Heart left ventricle (tissue), 16 donors: ENCODE results near the gene BTBD17. TPM values are rescaled to one million over a fixed set of nuclear protein-coding genes. Genes with fewer than 3 reads are reported as not detected.

ENCODE experiments used
- ATAC-seq, 4 donors: fragments of 200-7000 bp; cut with Tn5 transposase; one replicate each; pipeline ENCODE4 v1.9.1; 2020 to 2022; ENCODE audit warnings: moderate library complexity in 4 of 4, mild to moderate bottlenecking in 3 of 4, moderate number of reproducible peaks in 1 of 4
- DNase-seq, 5 donors: peaks; one replicate each; pipeline ENCODE4 v3.0.0-alpha.2; 2020
- H3K27ac ChIP-seq, 12 donors: fragments of 200-600 bp; sonication (generic) in 4 of 12; one replicate each; pipeline versions ENCODE4 v1.5.0 to v1.8.0; 2016 to 2022; ENCODE audit warnings: mild to moderate bottlenecking in 2 of 12
- H3K27me3 ChIP-seq, 9 donors: fragments of 200-600 bp; sonication (generic) in 2 of 9; one replicate each; pipeline versions ENCODE4 v1.5.1 to v1.8.0; 2016 to 2022; ENCODE audit warnings: mild to moderate bottlenecking in 3 of 9
- H3K36me3 ChIP-seq, 9 donors: fragments of 200-600 bp; sonication (generic) in 2 of 9; one replicate each; pipeline versions ENCODE4 v1.5.0 to v1.8.0; 2018 to 2022; ENCODE audit warnings: mild to moderate bottlenecking in 2 of 9
- H3K4me1 ChIP-seq, 12 donors: fragments of 200-600 bp; sonication (generic) in 4 of 12; one replicate each; pipeline versions ENCODE4 v1.5.0 to v1.8.0; 2016 to 2022; ENCODE audit warnings: mild to moderate bottlenecking in 3 of 12
- H3K4me3 ChIP-seq, 12 donors: fragments of 200-600 bp; sonication (generic) in 4 of 12; one replicate each; pipeline versions ENCODE4 v1.5.0 to v1.8.0; 2017 to 2022; ENCODE audit warnings: mild to moderate bottlenecking in 9 of 12, moderate library complexity in 4 of 12
- H3K9me3 ChIP-seq, 12 donors: fragments of 200-600 bp; sonication (generic) in 4 of 12; one replicate each; pipeline versions ENCODE4 v1.5.0 to v1.8.0; 2016 to 2022; ENCODE audit warnings: mild to moderate bottlenecking in 1 of 12
- CTCF ChIP-seq, 12 donors: fragments of 200-600 bp; sonication (generic) in 4 of 12; IDR thresholded peaks; one replicate each; pipeline versions ENCODE4 v1.5.0 to v1.8.0; 2018 to 2022; ENCODE audit warnings: antibody characterized with exemption in 12 of 12, mild to moderate bottlenecking in 5 of 12
- POLR2A ChIP-seq, 2 donors: fragments of 450-650 bp; IDR thresholded peaks; one replicate each; pipeline ENCODE4 v1.6.1; 2017; ENCODE audit warnings: antibody characterized with exemption in 2 of 2, mild to moderate bottlenecking in 2 of 2, moderate library complexity in 2 of 2
- WGBS, 4 donors: extraction: QIAGEN DNeasy Blood & Tissue Kit in 2 of 4; methylation state at CpG; one replicate each; pipeline versions ENCODE4 v1.1.5 to v1.1.7; 2013 to 2018; 5-methylcytosine and 5-hydroxymethylcytosine counted together
- intact Hi-C, 10 donors: fragments of 100-400 bp; cut with DNase I; formaldehyde crosslinking; loops; one replicate each; pipeline versions ENCODE4 v1.11.1 to v1.14.2; 2022
- polyA plus RNA-seq, 2 donors: library from polyadenylated mRNA; stranded (reverse); fragments of 200-250 nt; gene quantifications; one replicate each; pipeline ENCODE4 v1.2.3, GENCODE V29; 2013
- total RNA-seq, 9 donors: library from RNA; depleted of rRNA in 2 of 9; stranded (reverse); fragments of >200 nt in 2 of 9; fragmentation: NEBNext Ultra II Directional in 3 of 9; extraction: Animal tissue kit (Norgen Biotek cat#: 25700) in 3 of 9; gene quantifications; one replicate each; pipeline versions ENCODE4 v1.1.0 to v1.2.4, GENCODE V29; 2016 to 2023
- donor health status: ischemic (EF 13 %, LVEDD 7.1; RV severe dilation, severe dysfunction).
- donor health status: healthy with polysubstance abuse.
- donor health status: DM: no; HTN: yes; CAD: no.
- donor health status: DM: no; HTN: no; CAD: no.
- donor health status: ischemic (EF 25% LVEDD 6.9; RV normal size, moderate dysfunction).
- donor health status: ischemic (EF 25% LVEDD 5.7; RV mildly dilated, moderate dysfunction).
- donor health status: healthy.
- donor health status: DM: yes; HTN: yes; CAD: no.
- donor health status: ischemic (EF 35%, LVEDD 5.7; RV mildly dilated, moderate dysfunction).
- donor health status: nonischemic (EF 11% LVEDD 7.7; RV severe dilation, severe dysfunction).
- donor health status: DM: yes; HTN: yes; CAD: no.
- donor health status: PGD.
- donor health status: ischemic (EF 29% LVEDD 5.4; RV normal size, mild dysfunction).
- donor health status: nonischemic (EF 23%, LVEDD 6.1; RV moderate dilation, normal function).

The BTBD17 gene
- total and polyA plus RNA-seq, 11 donors = not detected

GRCh38 chr17:74332763-74333283, 28.8 kb downstream of the BTBD17 start:
- H3K27me3 ChIP-seq = peaks cover 0 to 5% (median 0%) of the 10 kb centered on the region in 9 donors
- ATAC-seq (no peak), DNase-seq (no peak)
- no peak overlapping the region for H3K27ac ChIP-seq
- peaks cover 0 to 6% (median 0%) of the 10 kb centered on the region in 12 donors for H3K4me1 ChIP-seq
- TF ChIP-seq CTCF (IDR thresholded peaks at IDR 0.05) = no peak
- no peak for TF ChIP-seq POLR2A (IDR thresholded peaks at IDR 0.05)
- H3K9me3 ChIP-seq = peaks cover 0 to 4% (median 0%) of the 10 kb centered on the region in 12 donors
- no peaks in the 10 kb centered on the region for H3K36me3 ChIP-seq
- intact Hi-C loops = no loop called here
- H3K4me3 ChIP-seq = no peak overlapping the region
- 43 to 56% (median 47%) methylated on average over 11 of the region's 11 CpGs for WGBS, 4 donors

GRCh38 chr17:74332017-74332650, 29.5 kb downstream of the BTBD17 start:
- no peak for TF ChIP-seq POLR2A (IDR thresholded peaks at IDR 0.05)
- no peak for TF ChIP-seq CTCF (IDR thresholded peaks at IDR 0.05)
- Histone ChIP-seq H3K9me3 (peaks cover 0 to 4% (median 0%) of the 10 kb centered on the region in 12 donors), H3K27me3 (peaks cover 0 to 5% (median 0%) of the 10 kb centered on the region in 9 donors), H3K4me3 (no peak overlapping the region), H3K27ac (no peak overlapping the region), H3K4me1 (peaks cover 0 to 6% (median 0%) of the 10 kb centered on the region in 12 donors), H3K36me3 (no peaks in the 10 kb centered on the region)
- no peak for DNase-seq
- WGBS, 4 donors = 64 to 77% (median 73%) methylated on average over 7 of the region's 7 CpGs
- intact Hi-C loops = no loop called here
- no peak for ATAC-seq

- no peak for DNase-seq
- intact Hi-C loops = no loop called here
- peaks cover 0 to 16% (median 0%) of the 10 kb centered on the region in 9 donors for H3K27me3 ChIP-seq
Measured at GRCh38 chr17:74330446-74330845, 31.2 kb downstream of the BTBD17 start.

More at GRCh38 chr17:74330446-74330845, 31.2 kb downstream of the BTBD17 start:
- H3K36me3 ChIP-seq = no peaks in the 10 kb centered on the region
- WGBS, 4 donors = 72 to 81% (median 76%) methylated on average over 6 to 8 of the region's 8 CpGs
- no peak for ATAC-seq
- no peak for TF ChIP-seq CTCF (IDR thresholded peaks at IDR 0.05)
- no peak for TF ChIP-seq POLR2A (IDR thresholded peaks at IDR 0.05)
- H3K4me1 ChIP-seq = peaks cover 4 to 22% (median 13%) of the 10 kb centered on the region in 12 donors
- H3K9me3 ChIP-seq = peaks cover 0 to 4% (median 0%) of the 10 kb centered on the region in 12 donors
- H3K27ac ChIP-seq = no peak overlapping the region
- H3K4me3 ChIP-seq = no peak overlapping the region
